Limb (tissue), 2 donors: ENCODE measurements around the gene TAF4.

Experiments used
- DNase-seq, 2 donors: peaks; one replicate each; pipeline ENCODE4 v3.0.0-alpha.2; 2016; ENCODE audit errors: extremely low spot score in 2 of 2

The TAF4 gene

DNA sequence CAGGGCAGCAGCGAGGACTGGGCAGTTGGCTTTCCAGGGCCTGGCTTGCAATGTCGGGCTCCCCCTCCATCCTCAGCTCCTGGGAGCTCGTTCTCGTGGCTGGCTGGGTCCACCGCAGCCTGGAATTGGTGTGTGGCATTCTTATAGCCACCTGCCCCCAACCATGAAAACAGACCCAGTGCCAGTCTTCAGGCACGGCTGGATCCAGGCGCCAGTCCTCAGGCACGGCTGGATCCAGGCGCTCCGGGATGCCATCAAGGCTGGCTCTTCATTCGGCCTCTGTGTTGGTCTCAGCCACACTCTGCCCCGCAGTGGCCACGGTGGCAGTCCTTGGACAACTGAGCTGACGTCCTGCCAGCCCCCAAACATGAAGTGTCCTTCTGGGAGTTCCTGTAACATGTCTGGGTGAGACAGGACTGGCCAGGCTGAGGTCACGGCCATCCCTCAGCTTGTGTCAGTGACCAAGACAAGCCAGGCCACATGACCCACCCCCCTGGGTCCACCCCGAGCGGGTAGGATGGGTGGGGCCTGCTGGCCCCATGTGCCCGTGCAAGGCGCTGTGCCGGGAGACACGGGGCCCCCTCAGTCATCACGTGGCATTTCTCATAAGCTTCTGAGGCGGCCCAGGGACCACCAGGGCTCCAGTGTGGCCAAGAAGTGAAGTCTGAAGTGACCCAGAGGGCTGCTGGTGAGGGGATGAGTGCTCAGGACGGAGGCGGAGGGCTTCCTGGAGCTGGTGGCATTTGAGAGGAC, 99.0 kb downstream of the TAF4 start:
- DNase-seq = no peak

DNA sequence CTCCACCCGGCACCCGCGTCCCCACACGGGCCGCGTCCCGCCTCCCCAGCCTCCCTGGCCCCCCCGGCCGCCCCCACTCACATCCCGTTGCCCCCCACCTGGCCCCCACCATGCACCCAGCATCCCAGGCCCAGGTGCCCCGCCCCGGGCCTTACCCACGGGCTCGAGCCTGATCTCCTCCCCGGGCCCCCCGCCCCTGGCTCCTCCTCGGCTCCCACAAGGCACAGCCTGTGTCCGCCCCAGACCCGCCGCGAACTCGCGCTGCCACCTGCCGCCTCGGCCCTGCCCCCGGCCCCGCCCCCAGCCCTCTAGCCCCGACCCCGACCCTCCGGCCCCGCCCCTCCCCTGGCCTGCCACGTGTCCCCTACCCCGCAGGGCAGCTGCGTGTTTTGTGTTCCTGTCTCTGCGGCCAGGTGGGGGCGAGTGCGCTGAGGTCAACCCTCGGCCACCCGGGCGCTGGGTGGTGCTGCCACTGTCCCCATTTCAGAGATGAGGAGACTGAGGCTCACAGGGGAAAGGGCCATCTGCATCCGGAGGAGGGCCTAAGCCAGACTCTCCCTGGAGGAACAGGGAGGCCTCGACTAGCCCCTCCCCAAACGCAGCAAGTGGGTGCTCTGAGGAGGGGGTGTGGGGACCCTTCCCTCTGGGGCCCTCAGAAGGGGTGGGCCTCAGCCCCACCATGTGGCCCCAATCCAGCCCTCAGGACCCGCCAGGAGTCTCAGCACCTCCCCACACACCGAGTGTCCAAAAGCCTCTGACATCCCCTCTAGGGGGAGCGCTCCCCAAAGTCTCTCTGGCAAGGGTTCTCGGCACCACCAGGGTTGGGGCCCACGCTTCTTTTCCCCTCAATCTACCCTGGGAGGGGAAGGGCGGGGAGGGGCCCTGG, 99.8 kb downstream of the TAF4 start:
- no peak for DNase-seq

DNA sequence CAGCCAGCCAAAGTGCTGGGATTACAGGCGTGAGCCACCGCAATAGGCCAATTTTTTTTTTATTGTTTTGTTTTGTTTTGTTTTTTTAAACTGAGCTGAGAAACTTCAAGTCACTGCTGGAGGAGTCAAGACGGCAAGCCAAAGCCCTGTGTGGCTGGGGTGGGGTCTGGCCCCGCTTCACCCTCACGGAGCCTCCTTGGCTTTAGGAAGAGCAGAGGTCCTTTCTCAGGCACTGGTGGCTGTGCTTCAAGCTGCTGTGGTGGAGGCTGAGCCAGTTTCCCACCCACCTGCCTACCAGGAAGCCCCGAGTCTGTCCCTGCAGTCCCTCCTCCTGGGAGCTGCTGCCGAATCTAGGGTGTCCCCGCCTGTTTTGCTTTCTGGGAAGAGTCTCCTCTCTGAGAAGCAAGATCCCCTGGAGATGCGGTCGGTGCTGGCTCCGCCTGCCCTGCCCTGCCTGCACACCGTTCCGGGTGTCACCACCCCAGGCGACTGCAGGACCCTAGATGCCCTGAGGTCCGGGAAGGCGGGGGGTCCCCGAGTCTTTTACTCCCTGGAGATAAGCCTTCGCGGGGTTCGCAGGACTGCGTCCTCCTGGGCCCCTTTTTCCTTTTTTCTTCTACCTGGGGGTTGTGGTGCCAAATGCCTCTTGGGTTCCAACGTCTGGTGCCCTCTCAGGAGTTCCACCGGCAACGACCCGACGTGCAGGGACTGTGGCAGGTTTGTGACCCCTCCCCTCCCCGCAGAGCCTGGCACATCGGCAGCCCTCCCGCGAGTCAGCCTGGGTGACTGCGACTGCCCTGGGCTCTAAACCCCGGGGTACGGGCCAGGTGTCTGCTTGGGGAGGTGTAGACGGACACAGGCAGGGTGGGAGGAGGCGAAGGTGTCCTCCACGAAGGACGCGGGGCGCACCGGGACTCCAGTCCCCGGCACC, 100.7 kb downstream of the TAF4 start:
- no peak for DNase-seq

GRCh38 chr20:61963885-61964674, 101.6 kb downstream of the TAF4 start:
- DNase-seq = no peak

DNA sequence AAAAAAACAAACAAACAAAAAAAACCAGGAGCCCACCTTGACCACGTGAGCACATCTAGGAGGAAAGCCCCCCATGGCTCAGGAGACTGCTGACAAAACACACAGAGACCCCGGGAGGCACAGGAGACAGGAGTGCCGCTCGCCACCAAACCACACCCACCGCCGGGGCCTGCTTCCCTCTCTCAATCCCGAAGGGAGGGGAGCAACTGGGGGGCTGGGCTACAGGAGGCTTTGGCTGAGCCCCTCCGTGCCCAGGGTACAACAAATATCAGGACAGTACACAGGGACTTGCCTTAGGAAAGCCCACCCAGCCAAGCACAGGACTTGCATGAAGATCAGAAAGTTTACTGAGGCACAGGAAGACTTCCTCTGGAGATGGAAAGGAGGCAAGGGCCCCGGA, 102.5 kb downstream of the TAF4 start:
- peak in 1 of 2 donors; percentile 18 for DNase-seq

DNA sequence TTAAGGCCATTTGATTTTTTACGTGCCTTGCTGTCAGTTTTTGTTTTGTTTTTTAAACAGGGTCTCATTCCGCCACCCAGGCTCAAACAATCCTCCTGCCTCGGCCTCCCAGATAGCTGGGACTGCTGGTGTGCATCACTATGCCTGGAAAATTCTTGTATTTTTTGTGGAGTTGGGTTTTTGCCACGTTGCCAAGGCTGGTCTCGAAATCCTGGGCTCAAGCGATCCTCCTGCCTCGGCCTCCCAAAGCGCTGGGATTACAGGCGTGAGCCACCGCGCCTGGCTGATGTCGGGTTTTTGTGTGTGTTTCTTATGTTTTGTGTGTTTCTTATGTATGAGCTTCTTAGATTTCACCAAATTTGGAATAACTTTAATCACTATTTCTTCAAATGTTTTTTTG, 104.8 kb downstream of the TAF4 start:
- no peak for DNase-seq

DNA sequence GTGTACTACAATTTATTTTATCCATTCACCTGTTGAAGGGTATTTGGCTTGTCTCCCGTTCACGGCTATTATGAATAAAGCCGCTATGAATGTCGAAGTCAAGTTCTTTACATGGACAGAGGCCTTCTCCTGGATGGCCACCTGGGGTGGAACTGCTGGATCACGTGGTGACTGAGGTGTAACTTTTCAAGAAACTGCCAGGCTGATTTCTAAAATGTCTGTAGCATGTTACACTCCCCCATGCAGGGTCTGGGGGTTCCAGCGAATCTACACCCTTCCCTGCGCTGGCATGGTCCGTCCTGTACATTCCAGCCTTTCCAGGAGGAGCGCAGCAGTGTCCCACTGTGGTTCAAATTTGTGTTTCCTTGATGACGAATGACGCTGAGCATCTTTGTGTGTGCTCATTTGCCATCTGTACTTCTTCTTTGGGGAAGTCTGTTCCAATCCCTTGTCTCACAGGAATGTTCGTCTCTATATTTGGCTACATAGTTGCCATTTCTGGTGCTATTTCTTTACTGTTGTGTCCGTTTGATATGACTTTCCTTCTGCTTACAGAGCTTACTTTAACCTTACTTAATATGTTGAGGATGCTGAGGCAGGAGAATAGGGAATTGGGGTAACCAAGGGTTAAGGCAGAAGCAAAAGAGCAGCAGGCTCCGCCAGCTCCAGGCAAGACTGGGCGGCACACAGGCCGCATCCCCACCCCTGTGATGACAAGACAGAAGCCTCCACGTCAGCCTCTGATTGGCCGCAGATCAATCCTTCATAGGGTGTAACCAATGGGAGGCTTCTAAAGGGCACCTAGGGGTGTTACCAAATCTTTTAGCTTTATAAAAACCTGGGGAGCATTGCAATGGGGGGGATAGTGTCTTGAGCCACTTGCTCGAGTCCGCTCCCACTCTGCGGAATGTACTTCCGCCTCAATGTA, 106.6 kb downstream of the TAF4 start:
- DNase-seq = peak in 1 of 2 donors; percentile 19

DNA sequence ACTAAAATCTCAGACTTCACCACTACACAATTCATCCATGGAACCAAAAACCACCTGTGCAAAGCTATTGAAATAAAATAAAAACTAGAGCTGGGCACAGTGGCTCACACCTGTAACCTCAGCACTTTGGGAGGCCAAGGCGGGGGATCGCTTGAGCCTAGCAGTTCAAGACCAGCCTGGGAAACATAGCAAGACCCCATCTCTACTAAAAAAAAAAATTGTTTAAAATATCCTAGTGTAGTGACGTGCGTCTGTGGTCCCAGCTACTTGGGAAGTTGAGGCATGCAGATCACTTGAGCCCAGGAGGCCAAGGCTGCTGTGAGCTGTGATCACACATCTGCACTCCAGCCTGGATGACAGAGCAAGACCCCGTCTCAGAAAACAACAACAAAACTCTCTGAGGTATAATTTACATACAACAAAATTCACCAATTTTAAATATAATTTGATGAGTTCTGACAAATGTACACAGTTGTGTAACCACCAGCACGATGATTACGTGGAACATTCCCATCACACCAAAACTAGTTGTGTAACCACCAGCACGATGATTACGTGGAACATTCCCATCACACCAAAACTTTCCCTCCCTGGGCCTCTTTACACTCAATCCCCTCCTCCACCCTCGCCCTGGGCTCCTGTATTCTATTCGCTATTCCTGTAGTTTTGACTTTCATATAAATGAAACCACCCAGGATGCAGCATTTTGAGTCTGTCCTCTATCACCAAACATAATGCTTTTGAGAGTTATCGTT, 107.5 kb downstream of the TAF4 start:
- DNase-seq = no peak

GRCh38 chr20:61956396-61957342, 109.0 kb downstream of the TAF4 start:
- DNase-seq = no peak

- no peak for DNase-seq
Observed at GRCh38 chr20:61955668-61956395, 109.8 kb downstream of the TAF4 start.

DNA sequence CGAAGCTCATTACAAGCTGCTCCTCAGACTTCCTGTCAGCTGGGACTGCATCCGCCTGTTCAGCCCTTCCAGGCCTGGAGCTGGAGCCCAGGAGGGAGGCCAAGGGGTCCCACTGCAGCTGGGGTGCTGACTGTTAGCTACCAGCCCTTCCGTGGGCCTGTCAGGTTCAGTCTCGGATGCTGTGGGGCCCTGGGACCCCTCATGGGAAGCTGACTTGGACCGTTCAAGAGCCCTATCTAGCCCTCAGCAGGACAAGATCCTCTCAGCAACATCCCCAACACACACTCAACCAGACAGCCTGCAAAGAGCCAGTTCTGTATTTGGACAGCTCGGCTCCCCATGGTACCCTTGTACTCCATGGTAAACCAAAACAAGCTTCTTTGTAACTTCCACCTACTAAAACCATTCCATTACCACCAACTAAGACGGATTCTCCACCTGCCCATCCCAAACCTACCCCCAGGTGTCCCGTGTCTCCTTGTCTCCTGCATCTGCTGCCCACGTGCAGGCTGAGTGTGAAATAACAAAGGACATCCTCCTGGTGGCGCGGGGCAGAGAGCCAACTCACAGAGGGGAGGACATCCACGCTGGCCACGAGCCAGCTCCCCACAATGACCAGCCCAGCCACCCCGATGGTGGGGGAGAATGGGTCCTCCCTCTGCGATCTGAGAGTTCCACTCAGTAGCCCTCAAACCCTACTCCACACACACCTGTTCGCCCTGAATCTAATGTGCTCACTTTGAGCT, 111.2 kb downstream of the TAF4 start:
- peak in 1 of 2 donors; percentile 29 for DNase-seq

DNA sequence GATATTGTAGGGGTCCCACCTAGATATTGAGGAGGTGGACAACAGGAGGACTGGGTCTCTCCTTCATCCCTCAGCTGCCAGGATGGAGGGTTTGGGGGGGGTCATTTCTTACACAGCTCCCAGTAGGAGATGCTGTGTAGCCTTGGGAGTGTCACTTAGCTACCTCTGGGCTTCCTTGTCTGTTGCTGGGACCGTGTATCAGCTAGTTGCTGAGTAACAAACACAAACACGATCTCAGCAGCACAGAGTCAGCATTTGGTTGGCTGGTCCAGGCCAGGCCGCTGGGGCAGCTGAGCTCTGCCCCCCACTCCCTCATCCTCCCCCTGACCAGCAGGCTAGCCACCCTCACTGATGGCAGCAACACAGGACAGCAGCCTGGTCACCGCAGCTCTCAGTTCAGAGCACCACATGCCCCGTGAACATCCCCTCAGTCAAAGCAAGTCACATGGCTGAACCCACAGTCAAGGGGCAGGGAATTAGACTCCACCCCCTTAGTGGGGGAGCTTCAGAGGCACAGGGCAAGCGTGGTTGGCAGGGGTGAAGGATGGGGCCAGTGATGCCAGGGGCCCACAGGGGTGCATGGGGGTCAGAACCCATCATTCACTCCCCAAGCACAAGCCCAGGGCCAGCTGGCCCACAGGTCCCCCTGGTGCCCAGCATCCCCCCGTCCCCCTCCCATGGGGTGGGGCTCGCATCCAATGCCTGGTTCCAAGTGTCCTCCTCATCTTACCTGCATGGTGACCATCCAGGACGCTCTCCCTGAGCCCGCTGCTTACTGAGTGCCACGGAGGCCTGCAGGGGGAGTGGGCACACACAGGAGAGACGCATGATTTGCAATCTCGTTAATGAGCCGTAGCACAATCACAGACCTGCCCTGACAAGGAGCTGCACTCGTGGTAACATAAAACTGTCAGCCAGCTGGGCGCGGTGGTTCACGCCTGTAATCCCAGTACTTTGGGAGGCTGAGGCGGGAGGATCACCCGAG, 112.4 kb downstream of the TAF4 start:
- DNase-seq = peak in 1 of 2 donors; percentile 21

DNA sequence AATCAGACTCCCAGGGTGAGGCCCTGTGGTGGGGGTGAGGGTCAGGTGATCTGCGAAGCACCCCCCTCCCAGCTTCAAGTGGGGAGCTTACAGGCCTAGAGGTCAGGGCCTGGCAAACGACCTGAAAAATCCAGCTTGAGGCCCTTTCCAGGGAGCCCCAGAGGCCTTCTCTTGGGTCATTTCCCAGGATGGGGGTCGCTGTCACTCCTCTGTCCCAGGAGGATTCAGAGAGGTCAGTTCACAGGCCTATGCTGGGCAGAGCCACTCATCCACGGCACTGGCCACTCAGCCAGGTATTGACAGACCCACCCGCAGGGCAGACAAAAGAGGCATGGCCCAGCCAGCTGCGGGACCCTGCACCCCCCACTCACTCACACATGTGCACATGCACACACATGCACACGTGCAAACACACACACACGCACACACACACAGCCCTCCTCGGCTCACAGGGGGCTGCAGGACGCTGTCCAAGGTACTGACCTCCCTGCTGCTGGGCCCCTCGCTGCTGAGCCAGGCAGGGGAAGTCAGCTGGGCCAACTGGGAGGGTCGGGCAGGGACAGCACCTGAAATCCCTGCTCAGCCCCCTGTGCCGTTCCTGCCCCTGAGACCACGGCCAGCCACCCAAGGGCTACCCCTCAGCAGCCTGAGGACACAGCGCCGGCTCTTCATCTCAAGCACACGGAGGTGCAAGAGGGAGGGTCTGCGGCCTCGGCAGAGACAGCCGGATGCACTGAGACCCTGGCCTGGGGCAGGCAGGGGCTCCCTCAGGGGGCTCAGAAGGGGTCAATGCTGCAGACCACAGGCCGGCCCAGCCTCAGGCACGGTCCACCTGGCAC, 113.8 kb downstream of the TAF4 start:
- DNase-seq = peak; percentile 45 to 85

DNA sequence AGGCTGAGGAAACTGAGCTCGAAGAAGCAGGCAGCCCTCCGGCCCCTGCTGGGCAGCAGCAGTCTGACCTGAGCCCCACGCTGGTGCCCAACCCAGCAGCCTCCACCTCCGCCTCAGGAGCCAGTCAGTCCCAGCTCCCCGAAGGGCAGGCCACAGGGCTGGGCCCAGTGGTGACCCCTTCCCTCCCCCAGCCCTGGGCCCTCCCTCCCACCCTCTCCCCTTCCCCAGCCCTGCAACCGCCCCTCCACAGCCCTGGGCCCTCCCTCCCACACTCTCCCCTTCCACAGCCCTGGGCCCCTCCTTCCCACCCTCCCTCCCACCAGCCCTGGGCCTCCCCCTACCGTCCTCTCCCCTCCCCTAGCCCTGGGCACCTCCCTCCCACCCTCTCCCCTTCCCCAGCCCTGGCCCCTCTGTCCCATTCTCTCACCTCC, 115.0 kb downstream of the TAF4 start:
- DNase-seq = peak in 1 of 2 donors; percentile 25
